Bronchial epithelial cell (primary cell): ENCODE results near the gene SUN1. TPM values are rescaled to one million over a fixed set of nuclear protein-coding genes. Genes with fewer than 3 reads are reported as not detected.
A peak's percentile ranks its signal among the peaks of the same experiment; 100 is the strongest.

ENCODE experiments used
- DNase-seq: peaks from one replicate; pipeline ENCODE4 v3.0.0-alpha.2; 2010; ENCODE audit warnings: low read depth
- FAIRE-seq: peaks from 2 replicates; lab custom pipeline; 2011; peaks lifted over from hg19 to GRCh38; lab: Jason Lieb, UNC
- H3K27me3 ChIP-seq: 2 replicates; pipeline ENCODE4 v1.5.1; 2011; ENCODE audit warnings: low read length; ENCODE audit not compliant: control insufficient read depth, insufficient read depth
- H3K36me3 ChIP-seq: 2 replicates; pipeline ENCODE4 v1.5.1; 2011; ENCODE audit warnings: low read length; ENCODE audit not compliant: control insufficient read depth, insufficient read depth
- H3K4me3 ChIP-seq: 2 replicates; pipeline ENCODE4 v1.5.1; 2011; ENCODE audit warnings: mild to moderate bottlenecking, low read depth, low read length, control low read depth
- CTCF ChIP-seq: IDR thresholded peaks from 2 replicates; pipeline ENCODE4 v1.5.1; 2011; ENCODE audit warnings: mild to moderate bottlenecking, moderate library complexity, low read length, control low read depth, inconsistent platforms; ENCODE audit not compliant: insufficient read depth, severe bottlenecking
- total RNA-seq: library from RNA; depleted of rRNA; stranded (reverse); fragments of >200 nt; gene quantifications from 2 replicates; pipeline ENCODE4 v1.2.1, GENCODE V29; 2014

Gene SUN1
- total RNA-seq, 1 donor from 2014 or later = 176 TPM

- Histone ChIP-seq H3K27me3 (no peaks in the 10 kb centered on the region), H3K36me3 (peaks cover 30% of the 10 kb centered on the region), H3K4me3 (no peak overlapping the region)
- DNase-seq (no peak), FAIRE-seq (peak; percentile 28)
- TF ChIP-seq CTCF = no peak
These were observed 18.9 kb downstream of the SUN1 start for GRCh38 chr7:851204-851603.

DNA sequence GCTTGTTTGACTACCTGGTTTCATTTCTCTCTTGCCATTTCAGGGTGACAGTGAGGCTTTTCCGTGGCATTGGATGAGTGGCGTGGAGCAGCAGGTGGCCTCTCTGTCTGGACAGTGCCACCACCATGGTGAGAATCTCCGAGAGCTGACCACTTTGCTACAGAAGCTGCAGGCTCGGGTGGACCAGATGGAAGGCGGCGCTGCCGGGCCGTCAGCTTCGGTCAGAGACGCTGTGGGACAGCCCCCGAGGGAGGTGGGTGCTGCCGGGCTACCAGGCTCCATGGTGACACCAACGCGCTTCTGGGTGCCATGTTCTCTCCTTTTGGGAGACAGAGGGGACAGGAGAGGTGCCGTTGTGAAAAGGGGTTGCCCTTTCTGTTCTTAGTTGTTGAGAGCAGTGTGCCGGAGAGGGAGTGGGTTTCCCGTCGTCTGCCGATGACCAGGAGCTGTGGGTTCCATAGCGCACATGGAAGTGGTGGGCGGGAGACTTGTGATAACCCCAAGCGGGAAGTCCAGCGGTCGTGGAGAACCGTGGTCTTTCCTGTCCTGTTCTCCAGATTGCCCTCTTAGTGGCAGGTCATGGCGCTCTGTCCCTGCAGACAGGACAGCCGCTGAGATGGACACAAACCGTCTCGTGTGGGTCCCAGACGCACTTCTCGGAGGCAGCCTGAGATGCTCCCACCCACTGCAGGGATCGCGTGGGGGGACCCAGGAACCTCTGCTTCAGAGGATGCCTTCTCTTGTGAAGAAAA is 21.3 kb downstream of the SUN1 start:
- no peak for FAIRE-seq
- TF ChIP-seq CTCF = no peak

GRCh38 chr7:854118-854775 is 22.0 kb downstream of the SUN1 start:
- no peak overlapping the region for H3K4me3 ChIP-seq
- TF ChIP-seq CTCF = no peak
- H3K36me3 ChIP-seq = peaks cover 40% of the 10 kb centered on the region
- DNase-seq (no peak), FAIRE-seq (no peak)
- H3K27me3 ChIP-seq = no peaks in the 10 kb centered on the region

More for the DNA sequence above, 21.3 kb downstream of the SUN1 start:
- peaks cover 42% of the 10 kb centered on the region for H3K36me3 ChIP-seq
- no peak overlapping the region for H3K4me3 ChIP-seq
- no peaks in the 10 kb centered on the region for H3K27me3 ChIP-seq
- no peak for DNase-seq

DNA sequence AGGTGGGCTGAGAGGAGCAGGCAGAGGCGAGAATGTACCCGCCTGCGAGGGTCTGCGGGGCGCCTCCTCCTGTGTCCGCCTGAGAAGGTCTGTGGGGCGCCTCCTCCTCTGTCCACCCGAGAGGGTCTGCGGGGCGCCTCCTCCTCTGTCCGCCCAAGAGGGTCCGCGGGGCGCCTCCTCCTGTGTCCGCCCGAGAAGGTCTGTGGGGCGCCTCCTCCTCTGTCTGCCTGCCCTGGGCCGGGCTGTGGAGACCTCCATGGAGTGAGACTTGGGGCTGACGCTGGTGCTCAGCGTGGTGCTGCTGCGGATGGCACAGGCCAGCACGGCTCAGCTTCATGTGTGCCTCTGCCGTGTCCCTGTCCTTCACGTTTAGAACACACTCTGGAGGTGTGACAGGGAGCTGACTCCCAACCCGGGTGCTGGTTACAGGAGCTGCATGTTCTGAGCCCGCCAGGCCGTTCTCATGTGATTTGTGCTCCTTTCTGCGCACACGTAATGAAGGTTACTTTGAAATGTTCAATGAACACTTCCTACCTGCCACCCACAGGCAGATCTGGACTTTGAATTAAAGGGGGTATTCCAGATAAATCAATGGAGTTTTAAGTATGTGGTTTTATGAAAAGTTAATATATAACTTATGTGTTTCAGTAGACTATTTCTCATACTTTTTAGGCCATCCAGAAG is 23.6 kb downstream of the SUN1 start:
- DNase-seq (no peak), FAIRE-seq (no peak)
- no peak for TF ChIP-seq CTCF
- Histone ChIP-seq H3K4me3 (no peak overlapping the region), H3K27me3 (no peaks in the 10 kb centered on the region), H3K36me3 (peaks cover 36% of the 10 kb centered on the region)

DNA sequence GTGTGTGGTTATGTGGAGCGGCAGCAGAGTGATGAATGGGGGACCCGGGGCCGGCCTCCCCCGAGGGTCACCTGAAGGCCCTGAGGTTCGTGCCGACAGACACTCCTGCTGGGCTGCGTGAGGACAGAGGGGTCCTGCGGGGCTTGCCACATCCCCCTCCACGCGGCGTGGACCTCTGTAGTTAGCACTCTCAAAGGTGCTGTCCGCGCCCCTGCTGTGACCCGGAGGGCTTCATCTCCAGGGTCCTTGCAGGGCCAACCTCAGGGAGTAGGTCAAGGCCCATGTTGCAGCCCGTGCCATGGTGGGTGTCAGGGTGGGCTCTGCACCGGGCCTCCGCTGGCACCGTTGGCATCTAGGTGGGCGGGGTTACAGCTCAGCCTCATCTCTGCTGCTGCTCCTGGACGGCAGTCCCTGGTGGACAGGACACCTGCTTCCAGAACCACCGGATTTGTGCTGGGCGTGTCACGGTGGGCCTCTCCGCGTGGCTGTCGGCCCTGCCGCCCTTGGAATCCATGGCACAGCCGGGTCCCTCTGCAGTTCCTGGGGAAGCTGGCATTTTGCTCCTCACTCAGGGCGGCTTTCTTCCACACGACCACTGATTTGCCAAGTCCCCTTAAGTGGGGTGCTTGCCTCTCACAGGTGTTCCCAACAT is 24.3 kb downstream of the SUN1 start:
- no peak for FAIRE-seq

More for the DNA sequence above, 24.3 kb downstream of the SUN1 start:
- Histone ChIP-seq H3K27me3 (no peaks in the 10 kb centered on the region), H3K36me3 (peaks cover 40% of the 10 kb centered on the region), H3K4me3 (no peak overlapping the region)
- TF ChIP-seq CTCF = no peak
- no peak for DNase-seq
